ENCODE measurements around the gene SYT15. TPM values are rescaled to one million over a fixed set of nuclear protein-coding genes. Genes with fewer than 3 reads are reported as not detected.
"Not testable (repeated sequence)": the region's sequence is repeated elsewhere in the genome, so short reads cannot be mapped to it uniquely, and the experiment has no call there.

Gene SYT15
- total RNA-seq, 1 donor from 2014 or later, result 1.8 TPM

DNA sequence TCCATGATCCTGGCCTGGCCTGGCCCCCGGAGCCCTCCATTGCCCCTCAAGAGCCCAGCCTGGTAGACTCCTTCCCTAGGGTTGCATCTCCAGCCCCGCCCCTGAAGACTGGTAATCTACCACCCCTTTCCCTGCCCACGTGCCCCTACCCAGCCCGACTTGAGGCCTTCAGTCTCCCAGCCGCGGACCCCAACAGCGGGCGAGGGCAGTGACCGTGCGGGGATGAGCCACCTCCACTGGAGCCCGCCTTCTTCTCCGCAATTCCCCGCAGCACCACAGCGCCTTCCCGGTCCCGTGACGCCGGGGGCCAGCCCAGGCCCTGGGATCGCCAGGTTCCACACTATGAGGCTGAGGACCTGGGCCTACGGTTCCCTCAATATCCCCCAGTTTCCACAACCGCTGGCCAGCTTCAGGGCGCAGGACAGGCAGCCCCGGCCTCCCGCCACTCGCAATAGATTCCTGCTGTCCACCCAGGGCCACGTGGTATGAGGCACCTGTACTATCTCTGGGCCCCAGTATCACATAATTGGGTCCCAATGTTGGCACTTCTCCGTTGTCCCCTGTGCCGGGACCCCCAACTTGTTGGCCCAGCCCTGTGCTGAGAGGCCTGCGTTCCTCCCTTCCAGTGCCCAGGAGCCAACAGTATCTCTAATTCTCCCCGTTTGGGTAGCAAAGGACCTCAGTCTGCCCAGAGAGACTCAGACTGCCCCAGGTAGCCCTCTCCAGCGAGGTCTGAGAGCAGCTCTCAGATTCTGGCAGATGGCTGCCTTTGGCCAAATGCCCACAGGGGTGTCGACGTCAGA is 21.4 kb upstream of the SYT15 start:
- Mint-ChIP-seq H3K9me3 (no peaks in the 10 kb centered on the region), H3K4me3 (no peak overlapping the region), H3K27me3 (no peaks in the 10 kb centered on the region), H3K4me1 (peaks cover 2% of the 10 kb centered on the region), H3K27ac (no peak overlapping the region), H3K36me3 (ENCODE audit: low read depth) (no peaks in the 10 kb centered on the region)
- intact Hi-C loops (cut with micrococcal nuclease), result no loop called here
- no peak for DNase-seq

DNA sequence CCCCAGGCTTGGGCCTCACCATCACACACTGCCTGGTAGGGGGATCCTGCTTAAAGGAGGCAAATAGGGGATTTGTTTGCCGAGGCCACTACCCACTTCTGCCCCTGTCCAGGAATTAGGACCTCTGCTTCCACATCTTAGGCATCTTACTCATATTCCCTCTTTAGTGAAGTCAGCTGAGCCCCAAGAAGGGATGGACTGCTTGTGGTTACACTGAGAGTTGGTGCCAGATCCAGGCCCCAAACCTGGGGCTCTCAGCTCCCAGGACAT is 20.9 kb upstream of the SYT15 start:
- DNase-seq, result no peak
- H3K4me1 Mint-ChIP-seq, result peaks cover 2% of the 10 kb centered on the region
- H3K27ac Mint-ChIP-seq, result no peak overlapping the region
- intact Hi-C loops (cut with micrococcal nuclease), result no loop called here
- no peaks in the 10 kb centered on the region for H3K9me3 Mint-ChIP-seq
- H3K36me3 Mint-ChIP-seq (ENCODE audit: low read depth), result no peaks in the 10 kb centered on the region
- H3K4me3 Mint-ChIP-seq, result no peak overlapping the region
- H3K27me3 Mint-ChIP-seq, result no peaks in the 10 kb centered on the region

DNA sequence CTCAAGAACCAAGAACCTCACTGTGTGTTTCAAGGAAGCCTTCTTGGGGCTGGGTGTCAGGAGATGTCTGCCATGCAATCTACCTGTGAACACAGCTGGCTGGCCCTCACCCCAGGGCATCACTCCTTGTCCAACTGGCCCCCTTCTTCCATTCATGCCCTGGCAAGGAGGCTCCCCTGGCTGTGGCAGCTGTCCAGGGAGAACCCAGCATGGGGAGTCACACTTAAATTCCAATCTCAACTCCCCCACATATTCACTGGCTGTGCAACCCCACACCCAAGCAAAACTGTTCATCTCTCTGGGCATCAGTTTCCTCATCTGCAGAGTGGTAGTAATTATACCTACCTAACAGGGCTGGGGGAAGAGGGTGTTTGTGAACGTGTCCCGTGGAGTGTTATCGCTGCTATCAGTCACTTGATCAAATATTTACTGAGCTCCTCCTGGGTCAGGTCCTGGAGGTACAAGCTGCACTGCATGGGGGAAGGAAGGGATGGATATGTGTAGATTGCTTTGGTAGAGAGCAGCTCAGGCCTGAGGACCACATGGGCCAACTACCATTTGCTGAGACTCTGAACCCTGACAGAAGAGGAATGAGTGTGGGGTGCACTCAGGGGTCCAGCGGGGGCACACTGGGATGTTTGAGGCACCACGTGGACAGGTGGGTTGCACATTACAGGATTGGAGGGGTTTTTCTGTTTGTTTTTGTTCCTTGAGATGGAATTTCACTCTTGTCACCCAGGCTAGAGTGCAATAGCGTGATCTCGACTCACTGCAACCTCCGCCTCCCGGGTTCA is 20.3 kb upstream of the SYT15 start:
- H3K4me1 Mint-ChIP-seq, result peaks cover 2% of the 10 kb centered on the region
- H3K27ac Mint-ChIP-seq, result no peak overlapping the region
- H3K9me3 Mint-ChIP-seq, result no peaks in the 10 kb centered on the region
- no peak for DNase-seq
- H3K36me3 Mint-ChIP-seq (ENCODE audit: low read depth), result no peaks in the 10 kb centered on the region
- H3K27me3 Mint-ChIP-seq, result no peaks in the 10 kb centered on the region
- intact Hi-C loops (cut with micrococcal nuclease), result no loop called here
- no peak overlapping the region for H3K4me3 Mint-ChIP-seq

DNA sequence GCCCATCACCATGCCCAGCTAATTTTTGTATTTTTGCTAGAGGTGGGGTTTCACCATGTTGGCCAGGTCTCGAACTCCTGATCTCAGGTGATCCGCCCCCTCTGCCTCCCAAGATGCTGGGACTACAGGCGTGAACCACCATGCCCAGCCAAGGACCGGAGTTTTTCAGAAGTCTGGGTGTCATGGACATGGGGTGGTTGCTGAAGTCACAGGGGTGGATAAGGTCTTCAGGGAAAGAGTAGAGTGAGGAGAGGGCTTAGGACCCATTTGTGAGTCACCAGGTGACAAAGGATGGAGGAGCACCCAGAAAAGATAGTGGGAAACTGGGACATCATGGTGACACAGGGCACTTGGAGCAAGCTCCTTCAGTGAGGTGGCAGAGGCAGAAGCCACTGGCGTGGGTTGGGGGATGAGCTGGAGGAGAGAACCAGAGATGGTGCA is 19.7 kb upstream of the SYT15 start:
- no peak for DNase-seq
- intact Hi-C loops (cut with micrococcal nuclease), result no loop called here
- no peaks in the 10 kb centered on the region for H3K36me3 Mint-ChIP-seq (ENCODE audit: low read depth)
- no peak overlapping the region for H3K27ac Mint-ChIP-seq
- H3K4me3 Mint-ChIP-seq, result no peak overlapping the region
- H3K9me3 Mint-ChIP-seq, result no peaks in the 10 kb centered on the region
- no peaks in the 10 kb centered on the region for H3K27me3 Mint-ChIP-seq
- H3K4me1 Mint-ChIP-seq, result peaks cover 2% of the 10 kb centered on the region

DNA sequence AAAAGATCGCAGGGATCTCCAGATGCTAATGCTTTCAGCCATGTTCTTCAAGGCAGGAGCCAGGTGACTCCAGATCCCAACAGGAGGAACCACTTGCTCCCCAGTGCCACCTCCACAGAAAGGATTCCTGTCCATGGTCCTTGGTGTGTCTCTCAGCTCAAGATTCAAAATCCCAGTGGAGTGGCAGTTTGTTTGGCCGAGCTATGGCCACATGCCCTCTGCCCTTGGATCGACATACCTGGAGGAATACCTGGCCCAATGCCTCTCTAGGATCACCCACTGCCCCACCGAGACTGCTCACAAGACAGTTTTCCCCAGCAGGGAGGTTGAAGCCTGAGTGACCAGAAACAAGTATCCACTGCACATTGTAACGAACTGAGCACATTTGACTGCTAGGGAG is 18.5 kb upstream of the SYT15 start:
- no peaks in the 10 kb centered on the region for H3K27me3 Mint-ChIP-seq
- no peaks in the 10 kb centered on the region for H3K9me3 Mint-ChIP-seq
- intact Hi-C loops (cut with micrococcal nuclease), result no loop called here
- no peaks in the 10 kb centered on the region for H3K36me3 Mint-ChIP-seq (ENCODE audit: low read depth)
- DNase-seq, result no peak
- H3K4me1 Mint-ChIP-seq, result peaks cover 2% of the 10 kb centered on the region
- H3K4me3 Mint-ChIP-seq, result no peak overlapping the region
- no peak overlapping the region for H3K27ac Mint-ChIP-seq

DNA sequence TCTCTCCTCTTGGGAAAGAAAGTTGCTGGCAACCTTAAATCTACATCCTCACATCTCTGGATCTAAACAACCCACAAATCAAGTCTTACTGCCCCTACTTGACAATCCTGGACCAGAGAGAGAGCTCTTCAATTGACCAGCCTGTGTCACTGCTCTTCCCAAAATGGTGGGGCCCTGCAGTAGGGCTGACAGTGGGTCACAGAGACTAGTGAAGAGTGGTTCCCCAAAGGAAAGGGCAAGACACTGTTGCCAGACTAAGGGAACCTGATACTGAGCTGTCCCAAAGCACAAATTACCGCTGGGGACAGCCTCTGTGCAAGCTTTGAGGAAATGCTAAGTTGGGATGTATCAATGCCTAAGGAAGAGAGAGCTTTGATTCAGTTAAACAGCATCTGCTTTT is 18.0 kb upstream of the SYT15 start:
- Mint-ChIP-seq H3K27me3 (no peaks in the 10 kb centered on the region), H3K36me3 (ENCODE audit: low read depth) (no peaks in the 10 kb centered on the region), H3K27ac (no peak overlapping the region), H3K9me3 (no peaks in the 10 kb centered on the region), H3K4me1 (peaks cover 2% of the 10 kb centered on the region), H3K4me3 (no peak overlapping the region)
- intact Hi-C loops (cut with micrococcal nuclease), result no loop called here
- DNase-seq, result no peak

DNA sequence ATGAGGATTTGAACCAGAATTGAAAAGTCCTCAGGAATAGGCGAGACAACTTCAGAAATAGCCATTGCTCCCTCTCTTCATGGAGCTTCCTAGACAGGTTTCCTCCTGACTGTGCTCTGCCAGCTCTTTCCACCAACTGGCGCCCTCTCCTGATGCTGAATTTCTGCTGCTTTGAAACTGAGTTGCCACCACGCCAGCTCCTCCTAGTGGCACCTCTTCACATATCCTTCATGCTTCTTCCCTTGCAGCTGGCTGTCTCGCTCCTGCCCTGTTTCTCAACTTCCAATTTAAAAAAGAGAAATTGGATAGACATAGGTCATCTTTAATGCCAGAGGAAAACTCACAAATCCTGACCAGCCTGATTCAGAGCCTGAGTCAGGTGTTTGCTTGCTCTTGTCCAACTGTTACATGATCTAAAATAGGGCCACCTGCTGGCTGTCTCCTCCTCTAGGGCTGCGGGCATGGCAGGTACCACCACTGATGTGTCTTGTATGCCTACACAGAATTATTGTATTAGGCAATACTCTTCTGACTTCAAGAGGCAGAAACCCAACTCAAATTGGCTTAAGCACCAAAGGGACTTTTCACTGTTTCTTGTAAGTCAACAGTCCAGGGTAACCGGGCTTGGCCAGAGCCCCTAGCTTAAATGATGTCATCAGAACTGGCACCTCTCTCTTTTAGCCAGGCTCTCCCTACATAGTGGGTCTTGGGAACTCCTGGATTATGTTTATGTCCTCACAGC is 13.2 kb upstream of the SYT15 start:
- intact Hi-C loops (cut with micrococcal nuclease); H3K9me3 Mint-ChIP-seq; H3K27me3 Mint-ChIP-seq; H3K36me3 Mint-ChIP-seq (ENCODE audit: low read depth); H3K4me1 Mint-ChIP-seq; H3K4me3 Mint-ChIP-seq; H3K27ac Mint-ChIP-seq: not testable (repeated sequence)
- peak; percentile 84 for DNase-seq

DNA sequence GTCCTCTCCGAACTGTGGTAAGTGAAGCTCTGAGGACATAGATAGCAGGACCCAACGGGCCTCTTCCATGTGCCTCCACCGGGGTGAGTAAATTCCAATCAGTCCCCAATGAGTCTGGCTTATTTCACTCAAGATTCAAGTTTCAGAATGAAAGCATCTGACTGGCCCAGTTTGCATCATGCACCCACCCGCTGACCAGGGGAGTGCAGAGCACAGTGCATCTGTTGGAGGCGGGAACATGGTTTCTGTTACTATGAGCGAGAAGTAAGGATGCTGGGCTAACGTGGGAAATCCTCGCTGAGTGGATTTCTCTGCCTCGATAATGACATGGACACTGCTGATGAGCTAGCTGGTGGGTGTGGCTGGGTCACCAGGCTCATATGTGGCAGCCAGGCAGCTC is 11.8 kb upstream of the SYT15 start:
- H3K4me3 Mint-ChIP-seq; H3K9me3 Mint-ChIP-seq; H3K4me1 Mint-ChIP-seq; H3K27ac Mint-ChIP-seq; H3K27me3 Mint-ChIP-seq; H3K36me3 Mint-ChIP-seq (ENCODE audit: low read depth); intact Hi-C loops (cut with micrococcal nuclease); DNase-seq: not testable (repeated sequence)

DNA sequence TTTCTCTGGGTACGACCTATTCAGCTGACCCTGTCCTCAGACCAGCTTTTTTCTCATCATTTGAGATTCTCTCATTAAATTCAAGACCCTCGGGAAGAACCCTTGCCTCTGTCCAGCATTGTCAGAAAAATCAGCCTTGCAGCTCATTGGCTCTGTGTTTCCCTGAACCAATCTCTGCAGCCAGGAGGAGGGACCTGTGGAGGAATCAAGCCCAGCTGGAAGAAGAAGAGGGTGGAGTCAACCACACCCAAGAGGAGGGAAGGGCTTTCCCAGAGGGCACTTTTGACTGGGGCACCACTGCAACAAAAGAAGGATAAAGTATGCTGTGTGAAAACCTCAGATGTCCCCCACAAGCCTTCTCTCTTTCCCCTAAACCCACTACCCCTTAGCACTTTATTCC is 8.3 kb upstream of the SYT15 start:
- H3K4me1 Mint-ChIP-seq; DNase-seq; H3K27ac Mint-ChIP-seq; H3K4me3 Mint-ChIP-seq; H3K27me3 Mint-ChIP-seq; H3K9me3 Mint-ChIP-seq; intact Hi-C loops (cut with micrococcal nuclease); H3K36me3 Mint-ChIP-seq (ENCODE audit: low read depth): not testable (repeated sequence)

DNA sequence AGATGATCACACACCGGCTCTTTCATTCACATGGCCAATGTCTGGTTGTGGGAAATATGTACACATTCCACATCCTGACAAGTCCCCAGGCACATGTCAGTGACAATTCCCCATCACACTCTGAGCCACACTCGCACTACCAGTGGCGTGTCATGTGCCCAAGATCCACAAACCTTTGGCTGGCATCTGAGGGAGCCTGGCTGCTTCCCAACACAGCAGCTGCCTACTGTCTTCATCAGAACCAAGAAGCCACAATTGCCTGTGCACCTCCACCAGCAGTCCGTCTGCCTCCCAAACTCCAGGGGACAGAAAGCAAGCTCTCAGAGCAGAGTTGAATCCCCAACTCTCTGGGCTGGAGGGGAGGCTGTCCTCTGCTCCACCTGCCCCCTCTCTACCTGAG is 6.2 kb upstream of the SYT15 start:
- H3K9me3 Mint-ChIP-seq, result not testable (repeated sequence)

DNA sequence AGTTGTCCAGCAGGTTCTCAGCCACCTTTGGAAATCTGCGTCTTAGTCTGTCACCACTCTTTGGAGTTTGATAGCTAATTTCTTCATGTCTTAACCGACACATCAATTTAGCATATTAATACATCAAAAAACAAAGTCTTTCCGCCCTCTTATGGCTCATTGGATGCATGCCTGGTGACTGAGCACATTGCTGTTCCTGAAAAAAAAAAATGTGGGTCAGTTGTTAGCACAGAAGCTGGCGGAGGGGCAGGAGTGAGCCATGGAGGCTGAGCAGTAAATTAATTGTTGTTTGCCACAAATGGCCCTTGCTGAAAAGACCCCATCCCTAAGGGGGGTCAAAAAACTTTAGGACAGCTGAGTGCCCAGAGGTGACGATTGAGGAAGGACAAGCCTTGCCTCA is 5.6 kb upstream of the SYT15 start:
- H3K9me3 Mint-ChIP-seq; intact Hi-C loops (cut with micrococcal nuclease); H3K27ac Mint-ChIP-seq; H3K4me3 Mint-ChIP-seq; H3K36me3 Mint-ChIP-seq (ENCODE audit: low read depth); H3K4me1 Mint-ChIP-seq; H3K27me3 Mint-ChIP-seq: not testable (repeated sequence)
- DNase-seq, result peak; percentile 18

More for the DNA sequence above, 6.2 kb upstream of the SYT15 start:
- H3K4me1 Mint-ChIP-seq; H3K4me3 Mint-ChIP-seq; H3K36me3 Mint-ChIP-seq (ENCODE audit: low read depth); H3K27ac Mint-ChIP-seq; intact Hi-C loops (cut with micrococcal nuclease); H3K27me3 Mint-ChIP-seq; DNase-seq: not testable (repeated sequence)

DNA sequence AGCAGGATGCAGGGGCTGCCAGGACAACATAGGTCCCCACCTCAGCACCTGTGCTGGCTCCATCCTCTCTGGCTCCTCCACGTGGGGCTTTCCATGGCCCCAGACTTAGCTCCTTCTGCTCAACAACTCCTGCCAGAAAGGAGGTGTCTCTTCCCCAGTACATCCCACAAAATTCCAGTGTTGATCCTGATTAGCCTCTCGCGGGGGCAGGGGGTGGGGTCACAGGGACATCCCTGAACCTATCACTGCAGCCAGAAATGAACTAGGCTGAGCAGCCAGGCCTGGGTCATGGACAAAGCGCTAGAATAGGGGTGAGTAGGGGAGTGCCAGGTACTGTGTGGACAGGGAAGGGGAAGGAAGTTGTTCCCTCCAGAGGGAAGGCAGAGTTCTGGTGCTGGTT is 5.0 kb upstream of the SYT15 start:
- peak; percentile 18 for DNase-seq
- intact Hi-C loops (cut with micrococcal nuclease); H3K36me3 Mint-ChIP-seq (ENCODE audit: low read depth); H3K4me3 Mint-ChIP-seq; H3K4me1 Mint-ChIP-seq; H3K27me3 Mint-ChIP-seq; H3K9me3 Mint-ChIP-seq; H3K27ac Mint-ChIP-seq: not testable (repeated sequence)

DNA sequence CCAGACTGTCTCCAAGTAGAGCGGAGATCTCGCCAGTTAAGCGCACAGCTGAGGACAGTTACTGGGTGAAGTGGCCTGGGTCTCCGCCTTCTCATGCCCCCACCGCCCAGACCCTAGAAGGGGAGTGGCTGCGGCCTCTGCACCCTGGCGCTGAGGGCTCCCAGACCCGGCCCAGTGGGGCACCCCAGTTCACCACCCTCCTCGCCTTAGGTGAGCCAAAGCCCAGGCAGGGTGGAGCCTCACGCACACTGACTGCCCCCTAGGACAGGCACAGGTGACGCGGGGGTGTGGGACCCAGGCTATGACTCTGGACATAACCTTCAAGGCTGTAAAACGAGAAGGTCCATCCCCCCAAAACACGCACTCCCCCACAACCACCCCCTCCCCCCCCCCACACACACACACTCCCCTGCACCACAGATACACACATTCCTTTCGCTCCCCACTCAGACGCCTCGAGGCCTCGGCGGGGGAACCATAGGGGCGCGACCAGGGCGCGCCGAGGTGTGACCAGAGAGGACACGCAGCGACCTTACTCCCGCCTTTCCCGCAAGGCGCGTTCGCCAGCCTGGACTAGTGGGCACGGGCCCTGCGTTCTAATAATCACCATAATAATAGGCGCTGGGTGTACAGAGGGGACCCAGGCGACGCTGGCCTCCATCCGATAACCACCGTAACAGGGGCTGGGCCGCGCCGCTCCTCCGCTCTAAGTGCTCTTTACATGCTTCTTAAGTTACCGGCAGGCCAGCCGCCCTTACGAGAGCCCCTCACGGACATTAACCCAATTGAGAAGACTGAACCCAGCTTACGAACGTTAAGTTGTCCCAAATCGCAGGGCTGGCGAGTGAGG is 1.1 kb upstream of the SYT15 start:
- peak; percentile 34 for DNase-seq
- H3K4me3 Mint-ChIP-seq; H3K27ac Mint-ChIP-seq; H3K27me3 Mint-ChIP-seq; H3K36me3 Mint-ChIP-seq (ENCODE audit: low read depth); H3K9me3 Mint-ChIP-seq; intact Hi-C loops (cut with micrococcal nuclease); H3K4me1 Mint-ChIP-seq: not testable (repeated sequence)

DNA sequence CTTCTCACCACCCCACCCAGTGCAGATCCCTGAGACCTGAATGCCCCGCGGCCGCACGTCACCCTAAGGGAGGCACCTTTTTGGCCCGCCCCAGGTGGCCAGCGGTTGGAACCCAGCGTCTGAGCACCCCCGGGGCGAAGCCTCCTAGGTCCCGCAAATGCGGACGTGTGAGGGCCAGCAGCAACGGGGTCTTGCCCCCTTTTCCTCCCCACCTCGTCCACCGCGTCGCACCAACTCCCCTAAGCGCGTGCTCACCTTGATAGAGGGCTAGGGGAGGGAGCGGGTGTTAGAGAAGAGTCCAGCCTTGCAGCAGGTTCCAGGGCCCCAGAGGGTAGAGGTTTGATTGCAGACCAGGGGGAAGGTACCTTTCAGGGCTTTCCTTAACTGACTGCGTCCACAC is 450 bp downstream of the SYT15 start:
- intact Hi-C loops (cut with micrococcal nuclease); H3K4me3 Mint-ChIP-seq; H3K27me3 Mint-ChIP-seq; H3K4me1 Mint-ChIP-seq; H3K36me3 Mint-ChIP-seq (ENCODE audit: low read depth); H3K9me3 Mint-ChIP-seq; H3K27ac Mint-ChIP-seq: not testable (repeated sequence)
- peak; percentile 17 for DNase-seq

Data from activated CD4-positive, alpha-beta T cell treated with anti-CD3 and anti-CD28 coated beads, Interleukin-2, amount 10 ng/mL, durations not matched to agents 24 days and 14 days (primary cell).